Posterior cingulate gyrus (tissue), 11 donors: ENCODE results near the gene MED12.

ENCODE experiments used
- DNase-seq, 10 donors: peaks; one replicate each; pipeline versions ENCODE4 v3.0.0 to v3.0.0-alpha.2; 2020 to 2021; ENCODE audit warnings: mixed read lengths in 3 of 10
- intact Hi-C: fragments of 100-400 bp; cut with DNase I; formaldehyde crosslinking; loops from one replicate; pipeline ENCODE4 v1.15.1; 2023

MED12 gene

DNA sequence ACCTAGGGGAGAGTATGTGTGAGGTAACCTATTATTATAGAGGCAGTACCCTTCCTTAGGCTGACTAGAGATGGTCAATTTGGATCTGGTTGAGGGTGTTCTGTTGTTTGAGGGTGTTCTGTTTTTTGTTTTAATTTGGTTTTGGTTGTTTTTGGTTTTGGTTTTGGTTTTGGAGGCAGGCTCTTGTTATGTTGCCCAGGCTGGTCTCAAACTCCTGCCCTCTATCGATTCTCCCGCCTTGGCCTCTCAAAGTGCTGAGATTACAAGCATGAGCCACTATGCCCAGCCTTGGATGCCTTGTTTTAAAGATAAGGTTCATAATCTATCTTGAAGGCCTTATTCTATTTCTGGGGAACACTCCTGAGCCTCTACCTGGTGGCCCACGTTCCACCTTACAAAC is 12.8 kb upstream of the MED12 start:
- intact Hi-C loops: no loop called here
- DNase-seq: no peak

DNA sequence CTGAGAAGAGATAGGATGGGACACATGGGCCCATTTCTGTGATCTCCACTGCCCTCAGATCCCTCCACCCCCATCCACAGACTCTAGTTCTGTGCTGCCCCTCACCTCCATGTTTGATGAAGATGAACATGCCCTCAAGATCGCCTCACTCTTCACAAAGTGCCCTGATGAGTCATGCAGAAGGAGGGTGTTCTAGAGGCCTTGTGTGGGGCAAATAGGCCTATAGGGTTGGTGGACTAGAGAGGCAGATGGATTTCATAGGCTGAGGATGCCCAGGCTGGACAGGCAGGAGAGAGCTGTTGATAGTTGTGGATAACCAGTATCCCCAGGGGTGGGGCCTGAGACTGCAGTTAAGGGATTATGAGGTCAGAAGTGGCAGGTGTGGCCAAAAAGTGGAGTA is 12.0 kb upstream of the MED12 start, which contains the start of gene CXorf65:
Gene CXorf65, minus strand, starts transcription at position 314 of the 400 bp plus-strand sequence. Its CDS starts 184 bp downstream, at position 130.
- DNase-seq: no peak

DNA sequence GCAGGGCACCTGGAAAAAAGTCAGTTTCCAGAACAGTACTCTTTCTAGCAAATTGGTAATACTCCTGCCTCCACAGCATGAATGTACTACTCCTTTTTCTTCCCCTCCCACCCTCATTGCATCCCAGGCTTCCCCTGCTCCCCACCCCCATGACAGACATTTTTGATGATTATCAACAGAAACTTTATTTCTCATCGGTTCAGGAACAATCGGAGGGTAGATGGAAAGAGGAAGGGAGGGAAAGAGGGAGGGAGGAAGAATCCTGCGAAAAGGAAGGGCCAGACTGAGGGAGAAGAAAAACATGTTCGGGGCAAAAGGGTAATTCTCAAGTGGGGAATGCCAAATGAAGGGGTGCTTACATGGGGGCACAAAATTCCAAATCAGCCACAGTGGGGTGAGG is 11.2 kb upstream of the MED12 start:
- intact Hi-C loops: no loop called here
- no peak for DNase-seq

More for the DNA sequence above, 12.0 kb upstream of the MED12 start, which contains the start of gene CXorf65:
- intact Hi-C loops: no loop called here

DNA sequence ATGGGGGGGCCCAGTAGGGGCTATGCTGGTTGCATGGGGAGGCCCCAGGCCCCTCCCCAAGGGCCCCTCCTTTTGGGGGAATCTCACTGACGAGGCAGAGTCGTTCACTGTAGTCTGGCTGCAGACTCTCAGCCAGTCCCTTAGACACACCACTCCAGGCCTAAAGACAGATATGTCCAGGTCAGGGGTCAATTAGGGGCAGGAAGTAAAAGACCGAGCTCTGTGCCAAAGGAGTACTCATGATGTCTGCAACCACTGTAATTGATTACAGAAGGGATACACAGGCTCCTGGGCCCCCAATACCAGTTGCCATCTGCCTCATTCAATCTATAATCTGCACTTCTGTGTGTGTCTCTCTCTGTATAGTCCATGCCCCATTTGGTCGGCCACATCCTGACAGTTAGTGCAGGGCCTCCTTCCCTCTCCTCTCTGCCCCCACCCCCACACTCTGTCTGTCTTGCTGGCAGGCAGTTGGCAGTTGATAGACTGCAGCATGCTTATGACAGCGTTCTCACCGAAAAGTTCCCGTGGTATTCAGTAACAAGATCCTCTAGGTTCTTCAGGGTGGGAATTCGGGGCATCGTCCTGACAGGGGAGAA is 10.5 kb upstream of the MED12 start:
- intact Hi-C loops: no loop called here
- DNase-seq: peak in 1 of 10 donors; percentile 24

DNA sequence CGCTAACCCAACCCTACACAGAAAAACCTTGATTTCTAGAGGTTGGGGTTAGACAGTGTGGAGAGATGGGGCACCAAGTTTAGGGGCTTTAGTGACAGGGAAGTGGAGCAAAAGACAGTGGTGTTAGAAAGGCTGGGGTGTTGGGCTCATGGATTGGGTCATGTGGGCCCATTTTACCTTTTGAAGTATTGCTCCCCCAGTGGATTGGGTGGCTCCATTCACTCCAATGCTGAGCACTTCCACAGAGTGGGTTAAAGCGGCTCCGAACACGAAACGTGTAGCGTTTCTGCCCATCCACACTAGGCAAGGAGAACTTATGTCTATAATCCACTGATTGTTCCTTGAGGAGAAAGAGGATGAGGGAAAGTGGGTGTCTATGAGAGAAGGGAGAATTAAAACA is 9.3 kb upstream of the MED12 start:
- no peak for DNase-seq
- intact Hi-C loops: no loop called here

DNA sequence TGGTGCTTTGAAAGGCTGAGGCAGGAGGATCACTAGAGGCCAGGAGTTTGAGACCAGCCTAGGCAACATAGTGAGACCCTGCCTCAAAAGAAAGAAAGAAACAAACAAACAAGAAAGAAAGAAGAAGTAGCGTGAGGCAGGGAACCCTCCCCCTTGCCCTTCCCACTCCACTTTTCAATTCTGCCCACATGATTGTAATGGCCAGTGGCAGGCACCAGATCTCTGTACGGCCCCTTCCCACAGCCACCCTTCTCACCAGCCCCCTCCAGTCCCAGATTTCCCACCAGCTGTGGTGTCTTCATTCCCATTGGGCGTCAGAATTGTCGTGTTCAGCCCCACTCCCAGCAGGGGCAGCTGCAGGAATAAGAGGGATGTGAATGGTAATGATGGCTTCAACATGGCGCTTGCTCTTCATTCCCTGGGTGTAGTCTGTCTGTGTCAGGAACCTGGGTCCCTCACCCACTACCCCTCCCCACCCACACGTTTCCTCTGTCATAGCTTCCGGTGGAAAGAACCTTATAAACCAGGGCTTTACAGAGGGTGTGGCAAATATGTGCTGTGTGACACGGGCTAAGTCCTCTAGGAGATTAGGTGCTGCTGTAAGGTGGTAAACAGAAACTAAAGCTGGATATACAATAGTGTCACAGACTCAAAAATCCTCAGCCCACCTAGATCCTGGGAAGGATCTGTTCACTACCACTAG is 7.1 kb upstream of the MED12 start, which contains the start of gene IL2RG:
Gene IL2RG, minus strand, starts transcription at position 437 of the 703 bp plus-strand sequence. Its CDS starts 38 bp downstream, at position 399.
- DNase-seq: no peak
- intact Hi-C loops: no loop called here

DNA sequence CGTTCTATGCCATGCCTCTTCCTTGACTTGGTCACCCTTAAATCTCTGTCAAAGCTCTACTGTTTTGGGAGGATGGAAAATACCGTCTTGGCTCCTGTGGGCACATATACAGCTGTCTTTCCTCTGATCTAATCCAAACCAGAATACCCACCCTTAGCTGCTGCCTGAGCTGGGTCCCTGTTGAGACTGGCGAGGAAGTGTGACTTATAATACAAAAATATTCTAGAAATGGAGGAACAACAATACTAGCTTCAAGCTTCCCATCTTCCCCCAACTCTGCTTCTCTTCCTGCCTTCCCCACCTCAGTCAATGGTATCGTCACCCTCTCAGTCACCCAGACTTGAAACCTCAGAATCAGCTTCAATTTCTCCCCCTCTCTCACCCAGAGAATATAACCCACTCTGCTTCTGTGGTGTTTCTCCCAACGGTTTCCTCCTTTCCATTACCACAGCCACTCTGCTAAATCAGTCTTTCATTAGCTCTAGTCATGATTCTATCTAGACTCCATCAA is 6.4 kb upstream of the MED12 start:
- DNase-seq: no peak

DNA sequence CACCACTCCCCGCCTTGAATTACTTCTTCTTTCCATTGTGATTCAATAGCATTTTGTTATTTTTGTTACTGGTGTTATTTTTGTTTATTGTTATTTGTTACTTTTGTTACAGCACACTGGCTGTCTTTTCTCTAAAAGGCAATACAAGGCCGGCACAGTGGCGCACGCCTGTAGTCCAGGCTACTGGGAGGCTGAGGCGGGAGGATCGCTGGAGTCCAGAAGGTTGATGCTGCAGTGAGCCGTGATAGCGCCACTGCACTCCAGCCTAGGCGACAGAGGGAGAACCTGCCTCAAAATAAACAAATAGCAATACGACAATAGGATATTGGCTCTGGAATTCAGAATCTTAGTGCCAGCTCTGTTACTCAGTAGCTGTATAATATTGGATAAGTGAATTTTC is 1.0 kb upstream of the MED12 start:
- intact Hi-C loops: no loop called here
- no peak for DNase-seq

More for the DNA sequence above, 6.4 kb upstream of the MED12 start:
- intact Hi-C loops: no loop called here

DNA sequence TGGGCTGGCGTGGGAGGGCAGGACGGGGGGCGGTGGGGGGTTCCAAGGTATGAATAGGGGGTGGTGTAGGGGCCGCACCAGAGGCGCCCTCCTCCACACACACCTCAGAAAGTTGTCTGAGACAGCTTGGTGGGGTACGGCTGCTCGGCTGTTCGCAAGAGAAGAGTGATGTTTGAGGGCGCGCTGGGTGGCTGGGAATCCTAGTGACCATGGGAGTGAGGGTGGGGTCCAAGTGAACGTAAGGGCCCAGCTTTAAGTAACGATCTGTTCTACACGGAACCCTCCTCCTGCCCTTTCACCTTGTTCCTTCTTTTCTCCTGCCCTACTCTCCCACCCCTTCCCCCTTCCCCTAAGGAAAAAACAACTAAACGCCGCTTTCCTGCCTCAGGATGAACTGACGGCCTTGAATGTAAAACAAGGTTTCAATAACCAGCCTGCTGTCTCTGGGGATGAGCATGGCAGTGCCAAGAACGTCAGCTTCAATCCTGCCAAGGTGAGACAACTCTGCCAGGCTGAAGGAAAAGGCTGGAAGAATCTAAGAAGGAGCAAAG is 664 bp downstream of the MED12 start:
- intact Hi-C loops: loop anchor here (2.0 kb wide), 1 partner anchor 20 kb away; no protein-coding TSS in a partner anchor

DNA sequence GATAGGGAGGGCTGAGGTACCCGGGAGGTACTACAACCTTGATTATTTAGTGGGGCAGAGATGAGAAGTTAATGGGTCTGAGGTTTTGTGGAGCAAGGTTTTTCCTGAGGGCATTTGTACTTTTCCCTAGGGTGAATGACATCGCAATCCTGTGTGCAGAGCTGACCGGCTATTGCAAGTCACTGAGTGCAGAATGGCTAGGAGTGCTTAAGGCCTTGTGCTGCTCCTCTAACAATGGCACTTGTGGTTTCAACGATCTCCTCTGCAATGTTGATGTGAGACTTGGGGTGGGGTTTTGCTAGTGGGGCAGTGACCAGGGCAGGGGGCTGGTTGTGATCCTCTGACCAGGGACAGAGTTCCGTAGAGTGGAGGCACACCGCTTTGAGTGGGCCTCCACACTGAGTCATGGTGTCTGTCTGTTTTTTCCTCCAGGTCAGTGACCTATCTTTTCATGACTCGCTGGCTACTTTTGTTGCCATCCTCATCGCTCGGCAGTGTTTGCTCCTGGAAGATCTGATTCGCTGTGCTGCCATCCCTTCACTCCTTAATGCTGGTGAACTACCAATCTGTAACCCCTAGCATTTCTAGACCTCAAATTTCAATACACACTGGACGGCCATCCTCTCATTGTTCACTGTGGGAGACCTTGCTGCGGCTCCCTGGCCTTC is 9.9 kb downstream of the MED12 start:
- peak in 1 of 10 donors; percentile 13 for DNase-seq
- intact Hi-C loops: no loop called here

More for the DNA sequence above, 664 bp downstream of the MED12 start:
- DNase-seq: peak in 1 of 10 donors; percentile 66

DNA sequence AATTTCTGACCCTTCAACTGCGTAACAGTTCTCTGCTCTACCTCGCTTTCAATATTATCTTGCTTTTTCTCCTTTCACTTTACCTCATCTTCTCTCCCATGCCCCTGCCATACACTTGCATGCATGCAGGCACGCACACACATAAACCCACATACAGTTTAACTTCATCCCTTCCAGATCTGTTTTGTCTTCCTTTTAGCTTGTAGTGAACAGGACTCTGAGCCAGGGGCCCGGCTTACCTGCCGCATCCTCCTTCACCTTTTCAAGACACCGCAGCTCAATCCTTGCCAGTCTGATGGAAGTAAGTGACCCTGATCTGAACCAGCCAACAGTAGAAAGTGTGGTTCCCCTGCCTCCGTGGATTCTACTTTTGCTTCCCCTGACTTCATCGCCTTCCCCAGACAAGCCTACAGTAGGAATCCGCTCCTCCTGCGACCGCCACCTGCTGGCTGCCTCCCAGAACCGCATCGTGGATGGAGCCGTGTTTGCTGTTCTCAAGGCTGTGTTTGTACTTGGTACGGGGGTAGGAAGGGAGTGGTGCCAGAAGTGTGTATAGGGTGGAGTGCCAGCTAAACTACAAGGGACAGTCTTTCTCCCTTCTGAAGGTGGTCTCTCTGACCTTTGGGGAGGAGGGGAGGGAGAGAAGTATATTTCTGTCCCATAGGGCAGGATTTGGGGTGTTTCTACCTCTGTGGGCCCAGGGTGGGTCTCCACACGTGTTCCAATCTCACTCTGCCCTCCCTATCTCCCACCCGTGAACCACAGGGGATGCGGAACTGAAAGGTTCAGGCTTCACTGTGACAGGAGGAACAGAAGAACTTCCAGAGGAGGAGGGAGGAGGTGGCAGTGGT is 10.7 kb downstream of the MED12 start:
- intact Hi-C loops: no loop called here
- peak; percentile 41 to 95 (median 74) for DNase-seq

DNA sequence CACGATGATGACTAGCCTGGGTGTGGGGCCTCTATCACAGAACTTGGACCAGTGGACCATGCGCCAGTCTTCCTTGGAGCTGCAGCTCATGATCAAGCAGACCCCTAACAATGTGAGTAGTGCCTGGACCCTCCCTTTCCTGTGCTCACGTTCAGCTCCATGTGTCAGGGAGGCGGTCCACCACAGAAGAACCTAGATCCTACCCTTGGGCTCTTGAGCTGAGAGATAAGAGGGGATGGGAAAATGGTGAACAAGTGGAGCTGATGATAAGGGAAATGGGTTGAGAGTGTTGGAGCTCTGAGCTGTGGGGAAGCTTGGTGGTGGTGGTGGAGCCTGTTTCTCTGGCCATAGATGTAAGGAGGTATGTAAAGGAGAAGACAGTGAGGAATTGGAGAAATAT is 13.1 kb downstream of the MED12 start:
- intact Hi-C loops: no loop called here
- DNase-seq: no peak

DNA sequence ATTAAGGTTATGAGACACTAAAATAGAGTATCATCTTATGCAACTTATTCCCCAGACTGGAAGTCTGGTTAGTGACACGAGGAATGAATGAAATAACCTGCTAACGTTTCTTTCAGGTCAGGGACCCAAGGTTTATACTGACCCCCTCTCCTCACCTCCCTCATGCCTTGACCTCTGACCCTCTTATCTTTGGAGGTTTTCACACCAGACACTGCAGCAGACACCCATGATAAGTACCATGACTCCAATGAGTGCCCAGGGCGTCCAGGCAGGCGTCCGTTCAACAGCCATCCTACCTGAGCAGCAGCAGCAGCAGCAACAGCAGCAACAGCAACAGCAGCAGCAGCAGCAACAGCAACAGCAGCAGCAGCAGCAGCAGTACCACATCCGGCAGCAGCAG is 22.0 kb downstream of the MED12 start:
- intact Hi-C loops: no loop called here
- peak in 1 of 10 donors; percentile 53 for DNase-seq

DNA sequence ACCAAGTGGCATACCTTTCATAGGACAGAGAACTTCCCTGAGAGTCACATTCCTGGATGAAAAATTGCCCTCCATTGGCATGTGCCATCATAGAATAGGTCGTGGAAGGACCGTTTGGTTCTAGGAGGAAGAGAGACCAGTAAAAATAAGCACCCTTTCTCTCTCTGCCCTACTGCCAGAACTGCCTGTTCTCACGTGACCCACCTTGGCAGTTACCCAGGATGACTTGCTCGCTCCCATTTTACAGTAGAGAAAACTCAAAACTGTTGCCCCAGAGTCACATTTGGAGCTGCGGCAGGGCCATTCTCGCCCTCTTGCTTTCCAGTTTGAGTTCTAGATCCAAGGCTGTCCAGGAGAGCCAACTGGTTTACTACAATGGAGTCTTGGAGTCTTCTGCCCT is 25.1 kb downstream of the MED12 start:
- DNase-seq: peak in 6 of 10 donors; percentile 24 to 86 (median 54)
- intact Hi-C loops: no loop called here

DNA sequence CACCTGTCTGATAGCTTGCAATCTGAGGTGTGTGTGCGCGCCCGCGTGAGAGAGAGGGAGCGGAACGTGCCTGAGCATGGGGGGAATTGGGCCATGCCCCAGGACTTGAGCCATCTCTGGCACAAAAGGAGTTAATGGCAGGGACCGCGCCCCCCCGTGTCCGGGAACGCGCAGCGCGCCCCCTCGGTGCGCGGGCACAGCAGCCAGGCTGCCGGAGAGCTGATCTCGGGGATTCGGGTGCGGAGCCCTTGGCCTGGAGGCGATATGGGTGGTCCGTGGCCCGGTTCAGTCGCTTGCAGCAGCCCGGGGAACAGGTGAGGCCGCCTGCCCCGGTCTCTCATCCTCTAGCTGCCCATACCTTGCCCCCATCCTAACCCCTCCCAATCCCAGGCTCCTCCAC is 26.3 kb downstream of the MED12 start, which contains the start of gene NLGN3:
Gene NLGN3, plus strand, starts transcription at position 191 of the 400 bp plus-strand sequence. CDS start 2,909 bp downstream, outside the sequence.
- DNase-seq: peak; percentile 45 to 96 (median 60)
- intact Hi-C loops: no loop called here

DNA sequence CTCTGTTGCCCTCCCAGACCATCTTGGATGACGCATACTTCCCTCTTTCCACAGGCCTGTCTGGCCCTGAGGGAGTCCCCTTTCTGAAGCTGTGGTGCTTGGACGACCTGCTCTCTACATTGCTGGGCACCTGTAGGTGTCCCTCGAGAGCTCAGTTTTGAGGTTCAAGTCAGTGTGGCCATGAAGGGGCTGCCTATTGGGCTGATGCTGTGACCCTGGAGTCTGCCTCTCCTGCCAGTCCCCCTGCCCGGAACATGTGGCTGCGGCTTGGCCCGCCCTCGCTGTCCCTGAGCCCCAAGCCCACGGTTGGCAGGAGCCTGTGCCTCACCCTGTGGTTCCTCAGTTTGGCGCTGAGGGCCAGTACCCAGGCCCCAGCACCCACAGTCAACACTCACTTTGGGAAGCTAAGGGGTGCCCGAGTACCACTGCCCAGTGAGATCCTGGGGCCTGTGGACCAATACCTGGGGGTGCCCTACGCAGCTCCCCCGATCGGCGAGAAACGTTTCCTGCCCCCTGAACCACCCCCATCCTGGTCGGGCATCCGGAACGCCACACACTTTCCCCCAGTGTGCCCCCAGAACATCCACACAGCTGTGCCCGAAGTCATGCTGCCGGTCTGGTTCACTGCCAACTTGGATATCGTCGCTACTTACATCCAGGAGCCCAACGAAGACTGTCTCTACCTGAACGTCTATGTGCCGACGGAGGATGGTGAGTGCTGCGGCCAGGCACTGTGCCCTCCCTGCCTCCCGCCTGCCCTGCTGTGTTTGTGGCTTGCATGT is 29.3 kb downstream of the MED12 start:
- intact Hi-C loops: no loop called here
- peak in 5 of 10 donors; percentile 21 to 89 (median 27) for DNase-seq

DNA sequence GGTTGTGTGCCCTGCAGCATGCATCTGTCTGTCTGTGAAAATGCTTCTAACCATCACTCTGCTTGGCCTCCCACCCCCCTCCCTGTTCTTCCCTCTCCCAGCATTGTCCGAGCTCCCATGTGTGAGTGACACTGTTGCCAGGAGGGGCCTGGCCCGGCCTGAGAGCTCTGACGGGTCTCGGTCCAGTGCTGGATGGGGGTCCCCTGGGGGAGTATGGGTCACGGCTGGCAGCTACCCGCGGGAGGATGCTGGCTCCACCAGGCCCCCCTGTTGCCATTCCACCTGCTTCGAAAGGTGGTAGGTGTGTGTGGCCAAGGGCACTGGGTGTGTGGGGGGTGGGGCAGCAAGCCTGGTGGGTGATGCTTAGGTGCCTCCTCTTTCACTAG is 29.9 kb downstream of the MED12 start:
- intact Hi-C loops: no loop called here
- peak in 2 of 10 donors; percentile 62 to 82 for DNase-seq

DNA sequence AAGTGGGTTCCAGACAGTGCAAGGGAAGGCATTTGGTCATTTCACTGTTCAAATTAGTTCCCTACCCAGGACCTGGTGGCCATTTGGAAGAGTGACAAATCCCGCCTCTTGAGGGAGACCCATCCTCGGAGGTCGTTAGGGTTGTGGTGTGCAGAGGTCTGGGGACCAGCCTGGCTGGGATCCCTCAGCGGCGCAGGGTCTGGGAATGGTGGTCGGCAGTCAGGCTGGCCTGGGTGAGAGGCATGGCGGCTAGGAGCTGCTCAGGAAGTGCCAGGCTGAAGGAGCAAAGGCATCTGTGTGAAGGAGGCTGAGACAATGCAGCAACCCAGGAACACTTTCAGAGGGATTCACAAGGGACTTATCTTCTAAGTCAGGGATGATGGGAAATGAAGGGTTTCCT is 33.0 kb downstream of the MED12 start:
- DNase-seq: peak in 1 of 10 donors; percentile 54
- intact Hi-C loops: no loop called here

DNA sequence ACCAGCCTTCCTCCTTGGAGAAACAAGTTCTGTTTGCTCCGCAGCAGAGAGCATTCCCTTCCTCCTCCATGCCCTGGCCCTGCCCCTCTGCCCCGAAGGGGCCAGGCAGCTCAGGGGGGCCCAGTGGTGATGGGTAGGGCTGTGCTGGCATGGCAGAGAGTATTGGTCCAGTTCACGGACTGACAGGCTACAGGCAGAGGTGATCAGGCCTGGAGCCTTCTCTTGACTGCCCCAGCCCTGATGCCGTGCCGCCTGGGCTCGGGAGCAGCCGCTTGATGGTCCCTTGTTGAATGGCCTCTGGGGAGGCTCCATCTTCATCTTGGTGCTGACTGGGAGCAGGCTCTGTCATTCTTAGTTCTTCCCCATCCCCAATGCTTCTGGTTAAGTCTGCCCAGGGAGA is 35.8 kb downstream of the MED12 start:
- peak in 1 of 10 donors; percentile 18 for DNase-seq
- intact Hi-C loops: no loop called here
